LNCaP clone FGC (cell line): ENCODE data around the gene CRYGB.
A peak's percentile ranks its signal among the peaks of the same experiment; 100 is the strongest.

ENCODE experiments used
- DNase-seq: peaks from one replicate; pipeline ENCODE4 v3.0.0-alpha.2; 2011; ENCODE audit warnings: low read depth
- H3K4me3 ChIP-seq: 2 replicates; pipeline ENCODE4 v1.5.1; 2011; ENCODE audit warnings: mild to moderate bottlenecking, low read depth, low read length, control low read depth
- TF ChIP-seq, protein P1 (sequence below): IDR thresholded peaks from 2 replicates; pipeline ENCODE4 v1.5.1; 2012; ENCODE audit warnings: mild to moderate bottlenecking; ENCODE audit not compliant: control insufficient read depth, insufficient read depth; ENCODE audit errors: extremely low read depth

CRYGB gene, protein sequence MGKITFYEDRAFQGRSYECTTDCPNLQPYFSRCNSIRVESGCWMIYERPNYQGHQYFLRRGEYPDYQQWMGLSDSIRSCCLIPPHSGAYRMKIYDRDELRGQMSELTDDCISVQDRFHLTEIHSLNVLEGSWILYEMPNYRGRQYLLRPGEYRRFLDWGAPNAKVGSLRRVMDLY

DNA sequence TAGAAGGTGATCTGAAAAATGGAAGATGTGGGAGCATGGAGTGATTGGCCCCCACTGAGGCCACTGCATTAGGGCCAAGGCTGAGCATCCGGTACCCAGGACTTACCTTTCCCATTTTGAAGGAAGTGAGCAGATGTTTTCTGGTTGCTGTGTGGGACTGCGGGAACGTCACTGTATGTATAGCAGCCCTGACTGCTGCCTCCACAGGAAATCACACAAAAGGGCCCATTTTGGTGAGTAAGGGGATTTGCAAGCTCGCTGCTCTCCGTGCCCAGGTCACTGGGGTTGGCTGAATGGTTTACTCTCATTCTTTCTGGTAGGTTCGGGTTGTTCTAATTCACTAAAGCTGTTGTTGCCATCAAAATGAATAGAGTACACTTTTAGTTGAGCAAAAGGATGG is at the start of gene CRYGB:
Gene CRYGB (minus strand): TSS at position 153 of the 400 bp plus-strand sequence. CDS start 38 bp downstream, at position 115.
- TF ChIP-seq, protein P1, sequence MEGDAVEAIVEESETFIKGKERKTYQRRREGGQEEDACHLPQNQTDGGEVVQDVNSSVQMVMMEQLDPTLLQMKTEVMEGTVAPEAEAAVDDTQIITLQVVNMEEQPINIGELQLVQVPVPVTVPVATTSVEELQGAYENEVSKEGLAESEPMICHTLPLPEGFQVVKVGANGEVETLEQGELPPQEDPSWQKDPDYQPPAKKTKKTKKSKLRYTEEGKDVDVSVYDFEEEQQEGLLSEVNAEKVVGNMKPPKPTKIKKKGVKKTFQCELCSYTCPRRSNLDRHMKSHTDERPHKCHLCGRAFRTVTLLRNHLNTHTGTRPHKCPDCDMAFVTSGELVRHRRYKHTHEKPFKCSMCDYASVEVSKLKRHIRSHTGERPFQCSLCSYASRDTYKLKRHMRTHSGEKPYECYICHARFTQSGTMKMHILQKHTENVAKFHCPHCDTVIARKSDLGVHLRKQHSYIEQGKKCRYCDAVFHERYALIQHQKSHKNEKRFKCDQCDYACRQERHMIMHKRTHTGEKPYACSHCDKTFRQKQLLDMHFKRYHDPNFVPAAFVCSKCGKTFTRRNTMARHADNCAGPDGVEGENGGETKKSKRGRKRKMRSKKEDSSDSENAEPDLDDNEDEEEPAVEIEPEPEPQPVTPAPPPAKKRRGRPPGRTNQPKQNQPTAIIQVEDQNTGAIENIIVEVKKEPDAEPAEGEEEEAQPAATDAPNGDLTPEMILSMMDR = no peak
- H3K4me3 ChIP-seq = no peak within 1 kb of the TSS
- DNase-seq = no peak

DNA sequence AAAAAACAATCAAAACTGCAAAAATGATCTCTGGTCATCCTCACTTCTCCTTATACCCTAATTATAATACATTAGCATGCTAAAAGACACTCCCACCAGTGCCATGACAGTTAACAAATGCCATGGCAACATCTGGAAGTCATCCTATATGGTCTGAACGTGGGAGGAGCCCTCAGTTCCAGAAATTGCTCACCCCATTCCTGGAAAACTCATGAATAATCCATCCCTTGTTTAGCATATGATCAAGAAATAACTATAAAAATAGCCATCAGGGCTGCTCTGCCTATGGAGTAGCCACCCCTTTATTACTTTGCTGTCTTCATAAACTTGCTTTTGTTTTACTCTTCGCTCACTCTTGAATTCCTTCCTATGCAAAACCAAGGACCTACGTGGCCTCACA is 49.6 kb upstream of the CRYGB start:
- H3K4me3 ChIP-seq = no peak overlapping the region
- TF ChIP-seq, protein P1 = no peak
- DNase-seq = no peak

DNA sequence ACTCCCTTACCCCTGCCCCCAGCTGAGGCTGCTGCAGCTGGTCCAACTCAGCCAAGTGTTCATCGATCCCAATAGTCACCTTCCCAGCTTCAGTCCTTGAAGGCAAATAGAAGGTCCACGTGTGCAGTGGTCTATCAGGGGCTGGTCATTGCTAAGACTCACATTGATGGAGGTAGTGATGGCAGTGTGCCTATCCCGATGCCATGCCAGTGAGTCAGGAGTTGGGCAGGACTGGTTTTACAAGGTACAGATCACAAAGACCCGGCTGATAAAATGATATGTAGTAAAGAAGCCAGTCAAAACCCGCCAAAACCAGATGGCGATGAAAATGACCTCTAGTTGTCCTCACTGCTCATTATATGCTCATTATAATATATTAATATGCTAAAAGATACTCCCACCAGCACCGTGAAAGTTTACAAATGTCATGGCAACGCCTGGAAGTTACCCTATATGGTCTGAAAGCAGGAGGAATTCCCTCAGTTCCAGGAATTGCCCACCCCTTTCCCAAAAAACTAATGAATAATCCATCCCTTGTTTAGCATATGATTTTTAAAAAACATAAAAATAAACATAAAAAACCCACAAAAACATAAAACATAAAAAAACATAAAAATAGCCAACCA is 46.8 kb upstream of the CRYGB start:
- TF ChIP-seq, protein P1 = no peak
- H3K4me3 ChIP-seq = no peak overlapping the region
- DNase-seq = peak; percentile 7

DNA sequence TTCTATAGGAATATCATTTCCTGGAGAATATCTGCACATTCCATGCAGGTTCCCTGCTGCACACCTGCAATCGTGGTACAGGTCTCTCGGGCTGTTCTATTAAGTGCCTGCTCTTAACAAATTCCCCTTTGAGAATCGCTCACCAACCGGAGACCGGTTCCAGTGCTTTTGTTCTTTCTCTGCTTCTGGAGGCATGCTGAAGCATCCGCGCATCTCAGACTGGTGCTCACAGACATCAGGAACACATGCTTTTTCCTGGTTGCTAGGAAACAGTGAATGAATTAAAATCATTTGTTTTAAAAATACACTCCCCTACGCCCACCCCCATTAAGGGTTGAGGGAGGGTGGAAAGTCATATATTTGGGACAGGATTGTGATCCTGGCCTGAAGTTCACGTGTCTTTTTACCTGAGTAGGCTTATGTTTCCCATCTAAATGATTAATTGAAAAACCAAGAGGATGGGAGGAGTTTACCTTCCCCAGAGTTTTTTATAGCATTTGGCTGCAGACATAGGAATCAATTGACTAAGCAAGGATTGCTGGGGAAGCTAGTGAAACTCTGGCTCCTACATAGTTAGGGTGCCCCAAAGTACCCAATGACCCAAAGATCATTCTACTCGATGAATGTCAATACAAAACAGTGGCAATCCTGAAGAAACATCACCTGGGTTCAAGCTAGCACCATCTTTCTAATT is 44.0 kb upstream of the CRYGB start, which contains the start of gene C2orf80:
Gene C2orf80 (minus strand): TSS at position 221 of the 694 bp plus-strand sequence. CDS start 3,044 bp downstream, outside the sequence.
- no peak within 1 kb of the TSS for H3K4me3 ChIP-seq
- TF ChIP-seq, protein P1 = no peak
- no peak for DNase-seq

DNA sequence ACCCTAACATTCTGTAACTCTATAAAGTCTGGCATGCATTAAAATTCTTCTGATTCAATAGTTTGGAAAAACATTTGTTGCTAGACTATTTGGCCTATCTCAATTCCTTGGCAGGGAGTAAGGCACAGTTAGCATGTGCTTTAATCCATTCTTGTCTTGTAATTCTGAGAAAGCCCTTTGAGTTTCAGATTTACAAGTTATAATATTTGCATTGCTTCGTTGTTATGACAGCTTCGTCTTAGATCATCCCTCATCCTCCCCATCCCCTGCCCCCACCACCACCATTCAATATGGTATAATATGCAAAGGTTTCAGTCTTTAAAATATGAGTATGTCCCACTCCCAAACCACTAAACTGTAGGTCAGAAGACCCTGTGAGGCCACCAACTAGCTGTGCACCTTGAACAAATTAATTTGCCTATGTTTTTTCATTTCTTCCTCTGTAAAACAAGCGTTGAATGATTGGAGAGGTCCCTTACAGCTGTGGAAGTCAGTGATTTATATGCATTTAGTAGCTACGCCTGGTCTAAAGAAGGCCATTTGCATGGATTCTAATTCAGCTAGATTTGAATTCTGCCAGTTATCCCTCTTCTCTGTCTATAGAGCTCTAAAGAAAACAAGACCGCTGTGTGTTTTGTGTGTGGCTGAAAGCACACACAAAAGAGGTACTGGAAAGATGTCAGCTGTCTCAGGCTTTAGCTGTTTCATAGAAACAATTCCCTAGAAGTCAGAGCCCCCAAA is 43.3 kb upstream of the CRYGB start:
- no peak overlapping the region for H3K4me3 ChIP-seq
- DNase-seq = no peak
- TF ChIP-seq, protein P1 = no peak

DNA sequence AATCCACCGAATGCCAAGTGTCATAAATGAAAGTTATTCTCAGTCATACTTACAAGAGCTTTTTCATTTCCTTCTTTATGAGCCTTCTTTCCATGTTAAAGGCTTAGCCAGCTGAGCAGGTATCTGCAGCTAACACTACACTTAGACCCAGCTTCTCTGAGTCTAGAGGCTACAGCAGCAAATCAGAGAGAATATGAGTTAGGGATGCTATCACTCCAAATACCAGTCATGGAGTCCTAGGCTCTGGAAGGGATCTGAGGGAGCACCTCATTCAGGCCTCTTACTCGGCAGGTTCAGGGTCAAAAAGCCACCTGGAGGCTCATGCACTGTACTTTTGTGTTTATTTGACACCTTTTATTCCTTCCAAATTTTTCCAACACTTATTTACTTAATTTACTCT is 40.9 kb upstream of the CRYGB start:
- TF ChIP-seq, protein P1 = no peak
- no peak overlapping the region for H3K4me3 ChIP-seq
- DNase-seq = no peak
